SK-N-DZ (cell line): ENCODE measurements around the gene PLPPR1.

Source experiments
- DNase-seq: peaks from one replicate; pipeline ENCODE4 v3.0.0-alpha.2; 2015; ENCODE audit warnings: low spot score

Gene PLPPR1

GRCh38 chr9:101047848-101048397 lies 19.4 kb downstream of the PLPPR1 start:
- no peak for DNase-seq

GRCh38 chr9:101050650-101051049 lies 22.1 kb downstream of the PLPPR1 start:
- DNase-seq = no peak

- DNase-seq = no peak
These were observed 26.1 kb downstream of the PLPPR1 start for GRCh38 chr9:101054657-101055056.

- no peak for DNase-seq
These were observed 27.0 kb downstream of the PLPPR1 start for GRCh38 chr9:101055516-101055915.

GRCh38 chr9:101062686-101063085 lies 34.2 kb downstream of the PLPPR1 start:
- no peak for DNase-seq

GRCh38 chr9:101063192-101063591 lies 34.7 kb downstream of the PLPPR1 start:
- no peak for DNase-seq

GRCh38 chr9:101064206-101064605 lies 35.7 kb downstream of the PLPPR1 start:
- DNase-seq = no peak

- DNase-seq = no peak
These were observed 37.4 kb downstream of the PLPPR1 start for GRCh38 chr9:101065930-101066329.

- DNase-seq = no peak
These were observed 40.2 kb downstream of the PLPPR1 start for GRCh38 chr9:101068696-101069095.

GRCh38 chr9:101072259-101072658 lies 43.7 kb downstream of the PLPPR1 start:
- DNase-seq = no peak

- no peak for DNase-seq
These were observed 44.6 kb downstream of the PLPPR1 start for GRCh38 chr9:101073122-101073521.

- DNase-seq = no peak
These were observed 53.1 kb downstream of the PLPPR1 start for GRCh38 chr9:101081641-101082040.

GRCh38 chr9:101083448-101084202 lies 55.1 kb downstream of the PLPPR1 start:
- no peak for DNase-seq

- no peak for DNase-seq
These were observed 58.9 kb downstream of the PLPPR1 start for GRCh38 chr9:101087426-101087825.

- DNase-seq = no peak
These were observed 64.4 kb downstream of the PLPPR1 start for GRCh38 chr9:101092922-101093321.

GRCh38 chr9:101093620-101094019 lies 65.1 kb downstream of the PLPPR1 start:
- no peak for DNase-seq

- no peak for DNase-seq
These were observed 66.2 kb downstream of the PLPPR1 start for GRCh38 chr9:101094686-101095085.

GRCh38 chr9:101097210-101097609 lies 68.7 kb downstream of the PLPPR1 start:
- DNase-seq = no peak

GRCh38 chr9:101098392-101098791 lies 69.9 kb downstream of the PLPPR1 start:
- DNase-seq = no peak

- no peak for DNase-seq
These were observed 85.8 kb downstream of the PLPPR1 start for GRCh38 chr9:101114317-101114716.

GRCh38 chr9:101115102-101115501 lies 86.6 kb downstream of the PLPPR1 start:
- DNase-seq = no peak

- no peak for DNase-seq
These were observed 88.6 kb downstream of the PLPPR1 start for GRCh38 chr9:101117161-101117560.

GRCh38 chr9:101119206-101119819 lies 90.8 kb downstream of the PLPPR1 start:
- DNase-seq = peak; percentile 55
